ENCODE results near the gene INPP5E.

- TF ChIP-seq POLR2A (IDR thresholded peaks at IDR 0.05; ENCODE audit: low read depth, low read length) (no peak), POLR2AphosphoS5 (IDR thresholded peaks at IDR 0.05; ENCODE audit: low read depth, low read length) (peak; percentile 12; the same call in 1 of the 2 replicates), TAF1 (IDR thresholded peaks at IDR 0.05; ENCODE audit: low read depth, low read length) (no peak)
Observed at GRCh38 chr9:136395345-136396218, 44.1 kb downstream of the INPP5E start.
